HL-60/S4 (cell line): ENCODE measurements around the gene PBX3.

ENCODE experiments used
- in situ Hi-C: fragments of 300-500 bp; cut with MboI; formaldehyde crosslinking; loops from 2 replicates; pipeline ENCODE4 v1.14.3; 2022; ENCODE audit warnings: low sequenced_read_pairs

PBX3 gene

DNA sequence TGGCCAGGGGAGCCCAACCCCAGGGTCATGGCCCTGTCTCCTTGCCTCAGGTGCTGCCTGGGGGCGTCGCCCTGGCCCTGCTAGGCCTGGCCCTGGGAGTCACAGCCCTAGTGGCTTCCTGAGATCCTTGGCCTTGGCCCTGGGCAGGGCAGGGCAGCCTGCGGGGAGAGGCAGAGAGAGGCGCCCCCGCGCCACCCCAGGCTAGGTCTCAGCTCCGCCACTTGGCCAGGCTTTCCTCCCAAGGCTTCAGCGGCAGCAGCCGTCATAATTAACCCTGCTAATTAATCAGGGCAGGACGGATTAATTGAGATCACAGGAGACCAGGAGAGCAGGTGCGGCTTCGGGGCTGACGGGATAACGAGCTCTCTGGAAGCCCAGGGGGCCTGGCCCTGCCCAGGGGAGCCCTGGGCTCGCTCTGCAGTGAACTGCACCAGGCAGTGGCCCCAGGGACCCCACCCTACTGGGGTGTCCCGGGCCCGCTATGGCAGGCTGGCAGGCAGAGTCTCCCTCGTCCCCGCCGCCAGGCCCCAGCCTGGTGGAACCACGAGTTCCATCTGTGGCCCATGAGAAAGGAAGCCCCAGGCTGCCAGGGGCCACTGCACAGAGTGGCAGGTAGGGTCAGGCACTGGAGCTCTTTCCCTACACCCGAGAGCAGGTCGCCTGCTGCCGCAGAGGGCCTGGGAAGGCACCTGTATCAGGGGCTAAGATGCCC is 269.6 kb downstream of the PBX3 start:
- in situ Hi-C loops, result no loop called here
